Activated CD8-positive, alpha-beta T cell treated with anti-CD3 and anti-CD28 coated beads for 36 hours (primary cell): Measurements from ENCODE around the gene TAGAP. TPM values are rescaled to one million over a fixed set of nuclear protein-coding genes. Genes with fewer than 3 reads are reported as not detected.
A peak's percentile ranks its signal among the peaks of the same experiment; 100 is the strongest.

Experiments
- ATAC-seq: fragments of 200-7000 bp; cut with Tn5 transposase; one replicate; pipeline ENCODE4 v1.10.0; 2021; ENCODE audit warnings: mild to moderate bottlenecking, moderate library complexity
- CTCF ChIA-PET: fragments of 350-600 bp; sonication (Branson Sonifier 250); formaldehyde crosslinking; loops from one replicate; lab custom pipeline; 2021; ENCODE audit warnings: antibody characterized with exemption; lab: Charles Lee
- POLR2A ChIA-PET: fragments of 350-600 bp; sonication (Branson Sonifier 250); formaldehyde crosslinking; loops from one replicate; lab custom pipeline; 2021; ENCODE audit warnings: antibody characterized with exemption; lab: Charles Lee
- DNase-seq: peaks from one replicate; pipeline ENCODE4 v3.0.0-alpha.2; 2020
- H3K27ac Mint-ChIP-seq: one replicate; pipeline ENCODE4 v1.8.0; 2021; ENCODE audit warnings: mild to moderate bottlenecking, mixed read lengths
- H3K27me3 Mint-ChIP-seq: one replicate; pipeline ENCODE4 v1.8.0; 2021; ENCODE audit warnings: mixed read lengths
- H3K36me3 Mint-ChIP-seq: one replicate; pipeline ENCODE4 v1.8.0; 2021; ENCODE audit warnings: low read depth, mixed read lengths
- H3K4me1 Mint-ChIP-seq: one replicate; pipeline ENCODE4 v1.8.0; 2021; ENCODE audit warnings: low read depth, mixed read lengths
- H3K4me3 Mint-ChIP-seq: one replicate; pipeline ENCODE4 v1.8.0; 2021; ENCODE audit warnings: mild to moderate bottlenecking, moderate library complexity, mixed read lengths
- H3K9me3 Mint-ChIP-seq: one replicate; pipeline ENCODE4 v1.8.0; 2021; ENCODE audit warnings: mixed read lengths
- intact Hi-C: fragments of 100-400 bp; cut with micrococcal nuclease; formaldehyde crosslinking; loops from one replicate; pipeline ENCODE4 v1.10.0; 2022
- total RNA-seq, 2 experiments: library from RNA; stranded (reverse); gene quantifications; one replicate each; pipeline ENCODE4 v1.2.3, GENCODE V29; 2021
- TF ChIP-seq, protein P1 (sequence below): fragments of 200-600 bp; IDR thresholded peaks from one replicate; pipeline ENCODE4 v1.8.0; 2022; ENCODE audit warnings: antibody characterized with exemption, mild to moderate bottlenecking

TAGAP gene
- total RNA-seq, 2 experiments from 2014 or later, result 112 to 113 TPM

DNA sequence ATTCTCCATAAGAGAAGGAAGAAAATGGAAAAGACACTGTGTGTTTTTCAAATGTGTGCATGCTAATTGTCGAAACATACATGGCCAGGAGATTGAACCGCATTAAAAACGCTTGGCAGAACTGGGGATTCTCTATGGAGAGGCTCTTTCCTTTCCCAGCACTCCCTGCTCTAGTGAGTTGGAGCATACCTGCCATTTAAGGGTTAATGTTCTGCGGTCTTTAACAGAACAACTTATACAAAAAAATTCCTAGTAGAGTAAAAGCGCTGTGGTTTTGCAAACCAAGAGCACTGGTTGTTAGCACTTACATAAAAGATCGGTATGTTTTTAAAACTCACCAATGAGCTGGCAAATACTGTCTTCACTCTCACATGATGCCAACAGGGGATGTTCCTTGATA is 1.5 kb downstream of the TAGAP start:
- Mint-ChIP-seq H3K27me3 (no peaks in the 10 kb centered on the region), H3K4me1 (peaks cover 54% of the 10 kb centered on the region), H3K9me3 (no peaks in the 10 kb centered on the region), H3K27ac (peak overlapping the region; percentile 100), H3K36me3 (peaks cover 67% of the 10 kb centered on the region), H3K4me3 (peak overlapping the region; percentile 100)
- ATAC-seq, result no peak
- TF ChIP-seq, protein P1, sequence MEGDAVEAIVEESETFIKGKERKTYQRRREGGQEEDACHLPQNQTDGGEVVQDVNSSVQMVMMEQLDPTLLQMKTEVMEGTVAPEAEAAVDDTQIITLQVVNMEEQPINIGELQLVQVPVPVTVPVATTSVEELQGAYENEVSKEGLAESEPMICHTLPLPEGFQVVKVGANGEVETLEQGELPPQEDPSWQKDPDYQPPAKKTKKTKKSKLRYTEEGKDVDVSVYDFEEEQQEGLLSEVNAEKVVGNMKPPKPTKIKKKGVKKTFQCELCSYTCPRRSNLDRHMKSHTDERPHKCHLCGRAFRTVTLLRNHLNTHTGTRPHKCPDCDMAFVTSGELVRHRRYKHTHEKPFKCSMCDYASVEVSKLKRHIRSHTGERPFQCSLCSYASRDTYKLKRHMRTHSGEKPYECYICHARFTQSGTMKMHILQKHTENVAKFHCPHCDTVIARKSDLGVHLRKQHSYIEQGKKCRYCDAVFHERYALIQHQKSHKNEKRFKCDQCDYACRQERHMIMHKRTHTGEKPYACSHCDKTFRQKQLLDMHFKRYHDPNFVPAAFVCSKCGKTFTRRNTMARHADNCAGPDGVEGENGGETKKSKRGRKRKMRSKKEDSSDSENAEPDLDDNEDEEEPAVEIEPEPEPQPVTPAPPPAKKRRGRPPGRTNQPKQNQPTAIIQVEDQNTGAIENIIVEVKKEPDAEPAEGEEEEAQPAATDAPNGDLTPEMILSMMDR, result no peak
- DNase-seq, result peak; percentile 56
- POLR2A ChIA-PET, result interaction anchor here (0.7 to 15.6 kb wide), 12 partner anchors 7 to 399 kb away, joined by 3 to 766 read pairs (median 14); partner anchors contain the start of genes DYNLT1, RSPH3 and SYTL3
- CTCF ChIA-PET, result interaction anchor here (0.6 to 15.5 kb wide), 24 partner anchors 9 to 808 kb away, joined by 3 to 289 read pairs (median 6); partner anchors contain the start of gene RSPH3
- intact Hi-C loops, result loop anchor here (2.0 kb wide), 1 partner anchor 62 kb away; no protein-coding TSS in a partner anchor

DNA sequence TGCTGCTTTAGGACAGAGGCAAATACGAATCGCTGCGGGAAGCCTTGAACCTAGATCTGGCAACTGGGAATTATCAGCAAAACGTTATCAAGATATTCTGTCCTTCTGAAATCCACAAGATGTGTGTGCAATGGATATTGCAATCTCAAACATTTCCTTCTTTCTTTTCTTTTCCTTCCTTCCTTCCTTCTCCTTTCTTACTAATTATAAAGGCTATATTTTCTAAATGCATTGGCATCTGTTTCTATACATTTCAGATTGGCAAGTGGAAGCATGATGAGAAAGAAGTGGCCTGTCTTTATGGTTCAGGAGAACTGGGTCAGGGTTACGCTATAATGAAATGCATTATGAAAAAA is 2.0 kb downstream of the TAGAP start:
- CTCF ChIA-PET, result interaction anchor here (1.0 to 15.5 kb wide), 17 partner anchors 10 to 92 kb away, joined by 3 to 289 read pairs (median 5); no protein-coding TSS in a partner anchor
- TF ChIP-seq, protein P1, result peak; percentile 72

DNA sequence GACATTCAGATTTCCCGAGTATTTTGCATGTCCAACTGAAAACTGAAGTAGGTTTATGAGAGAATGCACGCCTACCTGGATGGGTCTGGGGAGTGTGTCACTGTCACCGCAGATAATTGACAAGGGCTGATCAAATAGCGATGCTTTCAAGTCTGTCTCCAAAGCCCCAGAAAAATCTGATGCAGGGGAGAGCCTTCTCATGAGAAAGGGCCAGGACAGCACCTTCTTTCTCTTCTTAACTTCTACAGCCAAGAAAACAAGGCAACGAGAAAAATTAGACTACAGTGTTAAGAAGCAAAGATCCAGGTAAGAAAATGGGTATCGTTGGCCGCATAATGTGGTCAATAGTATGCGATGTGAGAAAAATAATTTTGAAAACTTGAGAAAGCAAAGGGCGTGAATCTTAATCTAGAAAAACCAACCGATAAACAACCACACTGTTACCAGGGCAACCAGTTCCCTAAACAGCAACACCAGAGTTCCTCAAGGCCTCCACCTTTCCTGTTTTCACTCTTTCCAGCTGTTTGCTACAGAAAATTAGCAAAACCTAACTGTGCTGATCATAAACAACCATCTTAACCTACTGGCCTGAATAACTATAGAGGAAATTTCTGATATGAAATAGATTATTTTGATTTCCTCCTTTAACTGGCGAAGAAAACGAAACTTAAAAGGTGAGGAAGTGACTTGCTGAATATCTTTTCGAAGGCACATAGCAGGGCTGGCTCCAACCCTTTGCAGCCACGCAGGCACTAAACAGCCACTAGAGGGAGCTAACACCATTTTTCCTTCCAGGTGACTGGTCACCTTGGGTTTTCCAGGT is 2.6 kb downstream of the TAGAP start:
- DNase-seq (peak; percentile 82), ATAC-seq (peak; percentile 21)

More for the DNA sequence above, 2.0 kb downstream of the TAGAP start:
- H3K36me3 Mint-ChIP-seq, result peaks cover 71% of the 10 kb centered on the region
- H3K4me1 Mint-ChIP-seq, result peaks cover 53% of the 10 kb centered on the region
- POLR2A ChIA-PET, result interaction anchor here (1.0 to 15.6 kb wide), 7 partner anchors 7 to 56 kb away, joined by 4 to 766 read pairs (median 196); partner anchors contain the start of gene RSPH3
- no peaks in the 10 kb centered on the region for H3K9me3 Mint-ChIP-seq
- DNase-seq, result no peak
- H3K27ac Mint-ChIP-seq, result peak overlapping the region; percentile 100
- H3K27me3 Mint-ChIP-seq, result no peaks in the 10 kb centered on the region
- peak overlapping the region; percentile 100 for H3K4me3 Mint-ChIP-seq
- intact Hi-C loops, result loop anchor here (2.0 kb wide), 1 partner anchor 62 kb away; no protein-coding TSS in a partner anchor
- ATAC-seq, result no peak

DNA sequence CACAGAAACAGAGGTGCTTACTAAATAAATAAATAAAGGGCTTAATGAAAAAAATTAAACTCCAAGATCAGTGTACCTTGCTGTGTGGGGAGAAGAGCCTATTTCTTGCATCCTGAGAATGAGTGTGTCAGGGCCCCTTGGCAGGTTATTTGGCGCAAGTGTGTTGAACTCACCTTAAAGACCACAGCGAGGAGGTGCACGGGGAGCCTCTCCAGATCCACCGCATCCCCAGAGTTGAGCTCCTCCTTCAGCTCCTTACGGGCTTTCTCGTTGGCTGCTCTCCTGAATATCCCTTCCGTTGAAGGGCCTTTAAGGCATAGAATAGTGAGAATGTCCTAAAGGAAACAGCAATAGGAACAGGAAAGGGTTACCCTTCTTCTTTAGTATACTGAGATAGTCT is 3.6 kb downstream of the TAGAP start:
- H3K9me3 Mint-ChIP-seq, result no peaks in the 10 kb centered on the region
- H3K27me3 Mint-ChIP-seq, result no peaks in the 10 kb centered on the region
- CTCF ChIA-PET, result interaction anchor here (0.6 to 15.5 kb wide), 17 partner anchors 9 to 93 kb away, joined by 3 to 289 read pairs (median 5); partner anchors contain the start of gene RSPH3
- H3K4me1 Mint-ChIP-seq, result peaks cover 53% of the 10 kb centered on the region
- H3K36me3 Mint-ChIP-seq, result peaks cover 86% of the 10 kb centered on the region
- peak overlapping the region; percentile 100 for H3K4me3 Mint-ChIP-seq
- POLR2A ChIA-PET, result interaction anchor here (0.7 to 15.6 kb wide), 8 partner anchors 8 to 93 kb away, joined by 3 to 766 read pairs (median 102); no protein-coding TSS in a partner anchor
- intact Hi-C loops, result no loop called here
- TF ChIP-seq, protein P1, result no peak
- no peak for ATAC-seq
- no peak for DNase-seq
- peak overlapping the region; percentile 100 for H3K27ac Mint-ChIP-seq

More for the DNA sequence above, 2.6 kb downstream of the TAGAP start:
- Mint-ChIP-seq H3K4me1 (peaks cover 53% of the 10 kb centered on the region), H3K27me3 (no peaks in the 10 kb centered on the region), H3K27ac (peak overlapping the region; percentile 100), H3K36me3 (peaks cover 77% of the 10 kb centered on the region), H3K9me3 (no peaks in the 10 kb centered on the region), H3K4me3 (peak overlapping the region; percentile 100)
- CTCF ChIA-PET, result interaction anchor here (0.9 to 15.5 kb wide), 21 partner anchors 11 to 92 kb away, joined by 3 to 289 read pairs (median 5); no protein-coding TSS in a partner anchor
- TF ChIP-seq, protein P1, result peak; percentile 96
- POLR2A ChIA-PET, result interaction anchor here (1.0 to 15.6 kb wide), 6 partner anchors 9 to 56 kb away, joined by 4 to 766 read pairs (median 202); partner anchors contain the start of gene RSPH3
- intact Hi-C loops, result loop anchor here (2.0 kb wide), 1 partner anchor 63 kb away; no protein-coding TSS in a partner anchor
